WTC11 (cell line): Measurements from ENCODE around the gene PIM1. TPM values are rescaled to one million over a fixed set of nuclear protein-coding genes. Genes with fewer than 3 reads are reported as not detected.

Experiments
- ATAC-seq: fragments of 200-7000 bp; cut with Tn5 transposase; 2 replicates; pipeline ENCODE4 v1.10.0; 2021; ENCODE audit warnings: mild to moderate bottlenecking, moderate library complexity
- CTCF ChIA-PET: fragments of 300-600 bp; sonication (Branson Sonifier 250); formaldehyde crosslinking; loops from one replicate; lab custom pipeline; 2021; ENCODE audit warnings: antibody characterized with exemption; lab: Charles Lee
- POLR2A ChIA-PET: fragments of 350-600 bp; sonication (Branson Sonifier 250); formaldehyde crosslinking; loops from one replicate; lab custom pipeline; 2021; ENCODE audit warnings: antibody characterized with exemption; lab: Charles Lee
- DNase-seq: peaks from one replicate; pipeline ENCODE4 v3.0.0; 2021; ENCODE audit warnings: low spot score
- H3K27ac Mint-ChIP-seq: 2 replicates; pipeline ENCODE4 v1.8.0; 2021; ENCODE audit warnings: mixed read lengths
- H3K27me3 Mint-ChIP-seq: 2 replicates; pipeline ENCODE4 v1.8.0; 2021; ENCODE audit warnings: low read depth, mild to moderate bottlenecking, moderate library complexity, mixed read lengths
- H3K36me3 Mint-ChIP-seq: 2 replicates; pipeline ENCODE4 v1.8.0; 2021; ENCODE audit warnings: mixed read lengths
- H3K4me1 Mint-ChIP-seq: 2 replicates; pipeline ENCODE4 v1.8.0; 2022; ENCODE audit warnings: mixed read lengths
- H3K4me3 Mint-ChIP-seq: 2 replicates; pipeline ENCODE4 v1.8.0; 2021; ENCODE audit warnings: mild to moderate bottlenecking, moderate library complexity, mixed read lengths
- H3K9me3 Mint-ChIP-seq: 2 replicates; pipeline ENCODE4 v1.8.0; 2021; ENCODE audit warnings: mixed read lengths
- AFF4 ChIP-seq: sonication (generic); formaldehyde crosslinking; IDR thresholded peaks from 2 replicates; pipeline ENCODE4 v1.8.1; 2023; ENCODE audit warnings: mild to moderate bottlenecking, missing genetic modification reagents, borderline replicate concordance
- AR ChIP-seq: fragments of 250-450 bp; sonication (Bioruptor Pico); IDR thresholded peaks from 2 replicates; pipeline ENCODE4 v1.9.0; 2021; ENCODE audit warnings: mild to moderate bottlenecking
- CDX4 ChIP-seq: fragments of 250-450 bp; sonication (Bioruptor Pico); IDR thresholded peaks from 2 replicates; pipeline ENCODE4 v1.9.0; 2021; ENCODE audit warnings: moderate library complexity, mild to moderate bottlenecking, inconsistent platforms, borderline replicate concordance
- E2F1 ChIP-seq: sonication (generic); formaldehyde crosslinking; IDR thresholded peaks from 2 replicates; pipeline ENCODE4 v1.8.0; 2022; ENCODE audit warnings: mild to moderate bottlenecking, missing genetic modification reagents
- EMX1 ChIP-seq: fragments of 250-450 bp; sonication (Bioruptor Pico); IDR thresholded peaks from 2 replicates; pipeline ENCODE4 v1.8.0; 2021; ENCODE audit warnings: mild to moderate bottlenecking
- FOXP1 ChIP-seq: sonication (generic); formaldehyde crosslinking; IDR thresholded peaks from 2 replicates; pipeline ENCODE4 v1.8.0; 2022; ENCODE audit warnings: missing genetic modification reagents, mild to moderate bottlenecking, moderate library complexity, borderline replicate concordance
- JAZF1 ChIP-seq: fragments of 250-450 bp; sonication (Bioruptor Pico); IDR thresholded peaks from 2 replicates; pipeline ENCODE4 v1.9.0; 2021; ENCODE audit warnings: moderate library complexity, mild to moderate bottlenecking, inconsistent platforms
- MLX ChIP-seq: sonication (generic); formaldehyde crosslinking; IDR thresholded peaks from 2 replicates; pipeline ENCODE4 v1.8.1; 2023; ENCODE audit warnings: mild to moderate bottlenecking, missing genetic modification reagents, moderate library complexity
- NR2C2 ChIP-seq: sonication (generic); formaldehyde crosslinking; IDR thresholded peaks from 2 replicates; pipeline ENCODE4 v1.8.0; 2022; ENCODE audit warnings: mild to moderate bottlenecking, missing genetic modification reagents
- TEAD4 ChIP-seq: sonication (generic); formaldehyde crosslinking; IDR thresholded peaks from 2 replicates; pipeline ENCODE4 v1.8.0; 2022; ENCODE audit warnings: mild to moderate bottlenecking, missing genetic modification reagents
- ZBTB21 ChIP-seq: sonication (generic); formaldehyde crosslinking; IDR thresholded peaks from 2 replicates; pipeline ENCODE4 v1.8.1; 2023; ENCODE audit warnings: mild to moderate bottlenecking, missing genetic modification reagents, borderline replicate concordance
- ZBTB43 ChIP-seq: sonication (generic); formaldehyde crosslinking; IDR thresholded peaks from 2 replicates; pipeline ENCODE4 v1.8.1; 2023; ENCODE audit warnings: mild to moderate bottlenecking, missing genetic modification reagents
- ZNF281 ChIP-seq: sonication (generic); formaldehyde crosslinking; IDR thresholded peaks from 2 replicates; pipeline ENCODE4 v1.8.0; 2023; ENCODE audit warnings: mild to moderate bottlenecking, missing genetic modification reagents
- ZSCAN18 ChIP-seq: fragments of 250-450 bp; sonication (Bioruptor Pico); IDR thresholded peaks from 2 replicates; pipeline ENCODE4 v2.1.2; 2022; ENCODE audit warnings: mild to moderate bottlenecking, moderate library complexity
- total RNA-seq: library from RNA; stranded (reverse); gene quantifications from 3 replicates; pipeline ENCODE4 v1.2.3, GENCODE V29; 2021

The PIM1 gene
- total RNA-seq, 1 experiment from 2014 or later = 64.7 TPM

- ATAC-seq (no peak), DNase-seq (no peak)
- H3K36me3 Mint-ChIP-seq = peaks cover 47% of the 10 kb centered on the region
- POLR2A ChIA-PET = no interaction called here
- TF ChIP-seq CDX4 (CRISPR knock-in tag) (no peak), MLX (CRISPR knock-in tag) (no peak), ZSCAN18 (CRISPR knock-in tag) (no peak), TEAD4 (CRISPR knock-in tag) (no peak), ZNF281 (CRISPR knock-in tag) (no peak), NR2C2 (no peak), ZBTB43 (CRISPR knock-in tag) (no peak), AR (CRISPR knock-in tag) (no peak), EMX1 (CRISPR knock-in tag) (no peak), AFF4 (CRISPR knock-in tag) (no peak), FOXP1 (CRISPR knock-in tag) (no peak), ZBTB21 (CRISPR knock-in tag) (no peak), E2F1 (no peak), JAZF1 (CRISPR knock-in tag) (no peak)
- peak overlapping the region; percentile 85 for H3K27ac Mint-ChIP-seq
- CTCF ChIA-PET = no interaction called here
- H3K9me3 Mint-ChIP-seq = no peaks in the 10 kb centered on the region
- H3K27me3 Mint-ChIP-seq = no peaks in the 10 kb centered on the region
- H3K4me3 Mint-ChIP-seq = peak overlapping the region; percentile 46; the same call in 1 of the 2 replicates
- peaks cover 32% of the 10 kb centered on the region for H3K4me1 Mint-ChIP-seq
Measured at GRCh38 chr6:37174196-37174514, 4.2 kb downstream of the PIM1 start.
